ENCODE results near the gene AAMDC.
"Not testable (repeated sequence)": the region's sequence is repeated elsewhere in the genome, so short reads cannot be mapped to it uniquely, and the experiment has no call there.

Gene AAMDC

DNA sequence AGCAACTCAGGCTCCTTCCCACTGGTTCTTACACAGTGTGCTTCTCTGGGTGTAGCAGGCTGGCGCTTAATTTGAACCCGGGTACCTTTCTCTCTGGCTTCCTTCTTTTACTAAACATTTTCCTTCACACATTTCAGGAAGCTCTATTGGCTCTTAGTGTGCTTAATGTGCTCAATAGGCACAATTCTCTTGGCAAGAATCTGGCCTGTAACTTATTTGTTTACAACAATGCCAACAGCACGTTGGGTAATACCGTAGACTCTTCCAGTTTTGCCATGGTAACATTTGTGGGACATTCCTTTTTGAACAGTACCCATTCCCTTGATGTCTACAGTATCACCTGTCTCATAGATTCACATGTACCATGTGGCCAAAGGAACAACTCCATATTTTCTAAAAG is 47.8 kb downstream of the AAMDC start:
- Histone ChIP-seq H3K9me3 (ENCODE audit: low read length) (no peaks in the 10 kb centered on the region), H3K4me1 (ENCODE audit: insufficient read depth, low read length) (no peaks in the 10 kb centered on the region), H3K9ac (ENCODE audit: low read length) (no peak overlapping the region), H3K27ac (ENCODE audit: low read depth, low read length) (no peak overlapping the region), H3K4me3 (ENCODE audit: low read depth in 1 of 2, low read length in 2 of 2) (no peak overlapping the region), H3K36me3 (ENCODE audit: insufficient read depth, low read length) (peaks cover 16% of the 10 kb centered on the region), H3K27me3 (ENCODE audit: control insufficient read depth in 1 of 2, insufficient read depth in 2 of 2, low read length in 2 of 2) (no peaks in the 10 kb centered on the region)

DNA sequence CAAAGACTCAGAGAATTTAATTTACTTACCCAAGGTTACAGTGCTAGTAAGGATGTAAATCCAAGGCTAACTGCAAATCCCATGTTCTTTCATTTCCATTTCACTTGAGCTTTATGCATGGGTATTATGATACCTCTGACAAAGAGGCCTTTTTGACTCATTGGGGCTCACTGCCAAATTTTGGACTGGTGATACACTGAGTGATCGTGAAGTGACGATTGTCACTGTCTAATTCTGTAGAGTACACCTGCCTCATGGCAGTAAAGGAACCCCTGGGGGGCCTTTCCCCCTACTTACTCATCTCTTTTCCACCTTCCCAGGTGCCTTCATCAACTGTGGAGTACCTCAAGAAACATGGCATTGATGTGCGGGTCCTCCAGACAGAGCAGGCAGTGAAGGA is 50.9 kb downstream of the AAMDC start:
- no peak overlapping the region for H3K27ac ChIP-seq (ENCODE audit: low read depth, low read length)
- H3K4me1 ChIP-seq (ENCODE audit: insufficient read depth, low read length), result no peaks in the 10 kb centered on the region
- no peak overlapping the region for H3K9ac ChIP-seq (ENCODE audit: low read length)
- no peaks in the 10 kb centered on the region for H3K27me3 ChIP-seq (ENCODE audit: control insufficient read depth in 1 of 2, insufficient read depth in 2 of 2, low read length in 2 of 2)
- peaks cover 20% of the 10 kb centered on the region for H3K36me3 ChIP-seq (ENCODE audit: insufficient read depth, low read length)
- H3K4me3 ChIP-seq (ENCODE audit: low read depth in 1 of 2, low read length in 2 of 2), result no peak overlapping the region
- H3K9me3 ChIP-seq (ENCODE audit: low read length), result no peaks in the 10 kb centered on the region

DNA sequence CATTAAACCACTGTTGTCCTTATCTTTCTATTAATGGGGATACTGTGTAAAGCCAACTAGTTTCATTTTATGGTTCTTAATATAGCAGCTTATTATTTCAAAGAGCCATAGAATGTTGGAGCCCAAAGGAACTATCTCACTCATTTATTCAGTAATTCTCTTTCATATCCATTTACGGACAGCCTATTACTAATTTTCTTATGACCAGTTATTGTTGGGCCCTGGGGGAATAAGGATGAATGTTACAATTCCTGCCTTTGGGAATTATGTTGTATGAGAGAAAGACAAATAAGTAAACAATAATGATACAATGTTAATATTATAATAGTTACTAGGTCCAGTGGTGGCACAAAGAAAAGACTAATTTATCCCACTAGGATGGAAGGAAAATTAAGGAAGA is 52.4 kb downstream of the AAMDC start:
- H3K4me1 ChIP-seq (ENCODE audit: insufficient read depth, low read length), result no peaks in the 10 kb centered on the region
- no peaks in the 10 kb centered on the region for H3K9me3 ChIP-seq (ENCODE audit: low read length)
- no peak overlapping the region for H3K4me3 ChIP-seq (ENCODE audit: low read depth in 1 of 2, low read length in 2 of 2)
- H3K27ac ChIP-seq (ENCODE audit: low read depth, low read length), result no peak overlapping the region
- no peak overlapping the region for H3K9ac ChIP-seq (ENCODE audit: low read length)
- peaks cover 22% of the 10 kb centered on the region for H3K36me3 ChIP-seq (ENCODE audit: insufficient read depth, low read length)
- no peaks in the 10 kb centered on the region for H3K27me3 ChIP-seq (ENCODE audit: control insufficient read depth in 1 of 2, insufficient read depth in 2 of 2, low read length in 2 of 2)

DNA sequence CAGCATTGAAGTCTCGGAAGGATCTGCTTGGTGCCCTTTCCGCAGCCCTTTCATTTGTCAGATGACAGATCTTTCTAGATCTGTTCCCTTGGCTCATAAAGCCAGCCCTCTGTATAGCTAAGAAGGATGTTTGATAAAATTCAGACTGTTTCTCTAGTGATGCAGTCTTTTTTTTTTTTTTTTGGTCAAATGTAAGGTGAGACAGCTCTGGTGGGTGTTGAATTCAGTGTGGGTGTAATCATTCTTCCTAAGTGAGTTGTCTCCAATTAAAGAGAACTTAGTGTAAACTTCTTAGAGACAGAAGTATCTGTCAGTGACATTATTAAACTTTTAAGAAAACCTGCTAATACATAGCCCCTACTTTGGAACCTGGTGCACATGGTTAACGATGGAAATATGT is 53.3 kb downstream of the AAMDC start:
- Histone ChIP-seq H3K36me3 (ENCODE audit: insufficient read depth, low read length) (peaks cover 22% of the 10 kb centered on the region), H3K4me3 (ENCODE audit: low read depth in 1 of 2, low read length in 2 of 2) (no peak overlapping the region), H3K4me1 (ENCODE audit: insufficient read depth, low read length) (no peaks in the 10 kb centered on the region), H3K27ac (ENCODE audit: low read depth, low read length) (no peak overlapping the region), H3K9ac (ENCODE audit: low read length) (no peak overlapping the region), H3K9me3 (ENCODE audit: low read length) (no peaks in the 10 kb centered on the region), H3K27me3 (ENCODE audit: control insufficient read depth in 1 of 2, insufficient read depth in 2 of 2, low read length in 2 of 2) (no peaks in the 10 kb centered on the region)

DNA sequence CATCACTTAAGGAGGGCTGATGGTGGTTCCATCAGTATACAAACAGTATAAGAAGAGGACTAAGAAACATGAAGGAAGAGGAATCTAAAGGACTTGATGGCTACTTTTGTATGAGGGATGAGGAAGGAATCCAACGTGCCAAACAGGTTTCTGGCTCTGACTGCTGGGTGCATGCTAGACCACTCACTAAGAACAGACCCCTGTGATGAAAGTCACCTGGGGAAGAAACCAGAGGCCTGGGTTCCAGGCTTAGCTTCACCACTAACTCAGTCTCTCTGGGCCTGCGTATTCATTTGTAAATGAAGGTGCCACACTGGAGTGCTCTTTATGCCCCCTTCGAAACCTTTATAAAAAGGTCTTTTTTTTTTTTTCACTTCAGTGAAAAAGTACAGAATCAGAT is 55.1 kb downstream of the AAMDC start:
- no peaks in the 10 kb centered on the region for H3K9me3 ChIP-seq (ENCODE audit: low read length)
- H3K9ac ChIP-seq (ENCODE audit: low read length), result no peak overlapping the region
- no peaks in the 10 kb centered on the region for H3K27me3 ChIP-seq (ENCODE audit: control insufficient read depth in 1 of 2, insufficient read depth in 2 of 2, low read length in 2 of 2)
- no peak overlapping the region for H3K4me3 ChIP-seq (ENCODE audit: low read depth in 1 of 2, low read length in 2 of 2)
- no peak overlapping the region for H3K27ac ChIP-seq (ENCODE audit: low read depth, low read length)
- H3K36me3 ChIP-seq (ENCODE audit: insufficient read depth, low read length), result peaks cover 27% of the 10 kb centered on the region
- no peaks in the 10 kb centered on the region for H3K4me1 ChIP-seq (ENCODE audit: insufficient read depth, low read length)

DNA sequence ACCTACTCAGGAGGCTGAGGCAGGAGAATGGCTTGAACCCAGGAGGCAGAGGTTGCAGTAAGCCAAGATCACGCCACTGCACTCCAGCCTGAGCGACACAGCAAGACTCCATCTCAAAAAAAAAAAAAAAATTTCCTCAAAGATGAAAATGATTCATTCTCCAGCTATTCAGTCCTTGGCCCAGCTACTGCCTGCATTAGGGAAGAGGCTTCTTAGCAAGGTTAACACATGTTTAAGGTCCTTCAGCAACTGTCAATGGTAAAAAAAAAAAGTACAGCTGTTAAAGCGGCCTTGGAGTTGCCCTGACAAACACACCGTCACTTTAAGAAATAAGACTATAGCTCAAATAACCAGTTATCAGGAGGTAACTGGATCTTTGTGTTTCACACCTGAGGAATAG is 57.3 kb downstream of the AAMDC start:
- H3K27me3 ChIP-seq (ENCODE audit: control insufficient read depth in 1 of 2, insufficient read depth in 2 of 2, low read length in 2 of 2); H3K27ac ChIP-seq (ENCODE audit: low read depth, low read length): not testable (repeated sequence)
- peaks cover 31% of the 10 kb centered on the region for H3K36me3 ChIP-seq (ENCODE audit: insufficient read depth, low read length)

DNA sequence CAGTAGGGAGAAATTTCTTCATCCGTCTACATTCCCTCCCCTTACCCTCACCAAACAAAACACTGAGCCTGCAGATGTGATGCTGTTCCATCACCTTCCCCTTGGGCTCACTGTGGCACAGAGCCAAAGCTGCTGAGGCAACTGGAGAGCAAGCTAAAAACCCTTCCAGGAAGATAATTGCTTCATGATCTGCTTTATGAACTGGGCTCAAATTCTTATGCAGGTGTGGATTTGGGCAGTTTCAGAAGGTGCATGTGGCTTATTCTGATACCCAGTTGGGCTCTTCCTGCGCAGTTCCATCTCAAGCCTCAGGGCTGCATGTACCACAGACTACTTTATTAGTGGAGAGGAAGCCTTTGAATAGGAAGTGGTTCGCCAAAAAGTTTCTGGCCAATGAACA is 58.3 kb downstream of the AAMDC start:
- Histone ChIP-seq H3K9me3 (ENCODE audit: low read length) (no peaks in the 10 kb centered on the region), H3K4me3 (ENCODE audit: low read depth in 1 of 2, low read length in 2 of 2) (no peak overlapping the region), H3K36me3 (ENCODE audit: insufficient read depth, low read length) (peaks cover 39% of the 10 kb centered on the region), H3K27ac (ENCODE audit: low read depth, low read length) (no peak overlapping the region), H3K27me3 (ENCODE audit: control insufficient read depth in 1 of 2, insufficient read depth in 2 of 2, low read length in 2 of 2) (no peaks in the 10 kb centered on the region), H3K4me1 (ENCODE audit: insufficient read depth, low read length) (no peaks in the 10 kb centered on the region), H3K9ac (ENCODE audit: low read length) (no peak overlapping the region)

More for the DNA sequence above, 57.3 kb downstream of the AAMDC start:
- H3K4me1 ChIP-seq (ENCODE audit: insufficient read depth, low read length); H3K4me3 ChIP-seq (ENCODE audit: low read depth in 1 of 2, low read length in 2 of 2); H3K9me3 ChIP-seq (ENCODE audit: low read length); H3K9ac ChIP-seq (ENCODE audit: low read length): not testable (repeated sequence)

DNA sequence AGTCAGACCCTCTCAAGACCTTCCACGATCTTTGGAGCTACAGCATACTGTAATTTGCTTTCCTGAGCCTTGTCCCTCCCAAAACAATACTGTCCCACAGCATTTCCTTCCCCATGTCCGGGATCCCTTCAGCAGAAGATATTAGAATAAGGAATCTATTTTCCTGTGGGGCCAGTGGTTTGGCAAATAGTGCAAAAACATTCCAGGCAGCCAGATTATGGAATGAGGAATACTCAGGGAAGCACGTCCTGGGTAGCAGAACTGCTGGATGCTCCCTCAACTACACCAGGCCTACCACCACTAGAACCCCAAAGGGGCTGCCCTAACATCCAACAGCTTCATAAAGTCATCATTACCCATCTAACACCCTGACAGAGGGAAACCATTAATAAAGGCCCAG is 61.5 kb downstream of the AAMDC start:
- Histone ChIP-seq H3K9me3 (ENCODE audit: low read length) (no peaks in the 10 kb centered on the region), H3K36me3 (ENCODE audit: insufficient read depth, low read length) (peaks cover 40% of the 10 kb centered on the region), H3K27ac (ENCODE audit: low read depth, low read length) (no peak overlapping the region), H3K9ac (ENCODE audit: low read length) (no peak overlapping the region), H3K4me1 (ENCODE audit: insufficient read depth, low read length) (no peaks in the 10 kb centered on the region), H3K27me3 (ENCODE audit: control insufficient read depth in 1 of 2, insufficient read depth in 2 of 2, low read length in 2 of 2) (no peaks in the 10 kb centered on the region), H3K4me3 (ENCODE audit: low read depth in 1 of 2, low read length in 2 of 2) (no peak overlapping the region)

DNA sequence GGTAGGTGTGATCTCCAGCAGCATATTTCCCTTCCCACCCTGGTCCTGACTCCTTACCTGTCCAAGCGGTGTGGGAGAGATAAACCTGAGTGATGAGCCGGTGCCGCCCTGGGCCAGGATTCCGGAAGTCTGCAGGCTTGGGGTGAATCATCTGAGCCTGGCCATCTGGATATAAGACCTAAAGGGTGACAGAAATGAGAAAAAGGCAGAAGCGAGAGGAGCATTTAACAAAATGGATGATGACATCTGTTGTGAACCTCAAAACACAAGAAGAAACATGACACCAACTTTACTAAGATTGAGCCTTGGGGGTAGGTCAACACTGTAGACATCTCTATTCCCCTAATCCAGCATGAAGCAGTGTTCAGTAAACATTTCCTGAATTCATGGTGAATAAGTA is 62.8 kb downstream of the AAMDC start:
- no peaks in the 10 kb centered on the region for H3K9me3 ChIP-seq (ENCODE audit: low read length)
- H3K9ac ChIP-seq (ENCODE audit: low read length), result no peak overlapping the region
- H3K4me3 ChIP-seq (ENCODE audit: low read depth in 1 of 2, low read length in 2 of 2), result no peak overlapping the region
- no peak overlapping the region for H3K27ac ChIP-seq (ENCODE audit: low read depth, low read length)
- no peaks in the 10 kb centered on the region for H3K4me1 ChIP-seq (ENCODE audit: insufficient read depth, low read length)
- peaks cover 40% of the 10 kb centered on the region for H3K36me3 ChIP-seq (ENCODE audit: insufficient read depth, low read length)
- no peaks in the 10 kb centered on the region for H3K27me3 ChIP-seq (ENCODE audit: control insufficient read depth in 1 of 2, insufficient read depth in 2 of 2, low read length in 2 of 2)

DNA sequence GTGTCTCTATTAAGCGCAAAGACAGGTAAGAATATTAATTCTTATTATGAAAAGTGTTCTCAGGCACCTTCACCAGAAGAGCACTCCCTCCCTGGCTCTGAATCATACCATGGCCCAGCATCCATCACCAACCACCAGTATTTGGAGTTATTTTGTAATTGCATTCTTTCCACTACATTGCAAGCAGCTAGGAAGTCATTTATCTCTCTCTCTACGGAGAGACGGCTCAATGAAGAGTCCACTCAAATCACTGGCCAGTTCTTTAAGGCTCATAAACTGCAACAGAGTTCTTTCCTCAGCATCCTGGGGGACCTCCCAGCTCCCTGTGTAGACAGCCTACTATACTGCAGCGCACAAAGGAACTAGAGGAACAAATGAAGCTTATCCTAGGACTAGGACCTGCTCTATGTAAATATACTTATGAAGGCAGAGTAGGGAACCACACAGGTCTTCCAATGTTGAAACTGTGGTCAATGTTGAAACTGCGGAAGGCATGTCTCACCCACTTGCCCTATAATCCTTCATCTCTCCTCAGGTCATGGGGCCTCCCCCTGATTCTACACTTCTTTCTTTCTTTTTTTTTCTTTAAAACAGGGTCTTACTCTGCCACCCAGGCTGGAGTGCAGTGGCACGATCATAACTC is 63.4 kb downstream of the AAMDC start:
- Histone ChIP-seq H3K9me3 (ENCODE audit: low read length) (no peaks in the 10 kb centered on the region), H3K4me1 (ENCODE audit: insufficient read depth, low read length) (no peaks in the 10 kb centered on the region), H3K4me3 (ENCODE audit: low read depth in 1 of 2, low read length in 2 of 2) (no peak overlapping the region), H3K36me3 (ENCODE audit: insufficient read depth, low read length) (peaks cover 40% of the 10 kb centered on the region), H3K9ac (ENCODE audit: low read length) (no peak overlapping the region), H3K27me3 (ENCODE audit: control insufficient read depth in 1 of 2, insufficient read depth in 2 of 2, low read length in 2 of 2) (no peaks in the 10 kb centered on the region), H3K27ac (ENCODE audit: low read depth, low read length) (no peak overlapping the region)

DNA sequence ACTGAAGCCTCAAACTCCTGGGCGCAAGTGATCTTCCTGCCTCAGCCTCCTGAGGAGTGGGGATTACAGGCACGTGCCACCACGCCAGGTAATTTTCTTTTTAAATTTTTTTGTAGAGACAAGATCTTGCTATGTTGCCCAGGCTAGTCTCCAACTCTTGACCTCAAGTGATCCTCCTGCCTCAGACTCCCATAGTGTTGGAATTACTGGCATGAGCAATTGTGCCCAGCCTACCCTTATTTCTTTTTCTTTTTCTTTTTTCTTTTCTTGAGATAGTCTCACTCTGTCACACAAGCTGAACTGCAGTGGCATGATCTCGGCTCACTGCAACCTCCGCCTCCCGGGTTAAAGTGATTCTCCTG is 63.9 kb downstream of the AAMDC start:
- Histone ChIP-seq H3K9me3 (ENCODE audit: low read length) (no peaks in the 10 kb centered on the region), H3K27me3 (ENCODE audit: control insufficient read depth in 1 of 2, insufficient read depth in 2 of 2, low read length in 2 of 2) (no peaks in the 10 kb centered on the region), H3K4me3 (ENCODE audit: low read depth in 1 of 2, low read length in 2 of 2) (no peak overlapping the region), H3K36me3 (ENCODE audit: insufficient read depth, low read length) (peaks cover 41% of the 10 kb centered on the region), H3K9ac (ENCODE audit: low read length) (no peak overlapping the region), H3K4me1 (ENCODE audit: insufficient read depth, low read length) (no peaks in the 10 kb centered on the region), H3K27ac (ENCODE audit: low read depth, low read length) (no peak overlapping the region)

DNA sequence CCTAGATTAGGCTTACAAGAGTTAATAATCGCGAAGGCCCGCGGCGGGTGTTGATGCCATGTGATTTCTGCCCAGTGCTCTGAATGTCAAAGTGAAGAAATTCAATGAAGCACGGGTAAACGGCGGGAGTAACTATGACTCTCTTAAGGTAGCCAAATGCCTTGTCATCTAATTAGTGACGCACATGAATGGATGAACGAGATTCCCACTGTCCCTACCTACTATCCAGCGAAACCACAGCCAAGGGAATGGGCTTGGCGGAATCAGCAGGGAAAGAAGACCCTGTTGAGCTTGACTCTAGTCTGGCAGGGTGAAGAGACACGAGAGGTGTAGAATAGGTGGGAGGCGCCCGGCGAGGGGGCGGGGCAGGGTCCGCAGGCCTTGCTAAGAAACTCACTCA is 65.5 kb downstream of the AAMDC start:
- no peak overlapping the region for H3K9ac ChIP-seq (ENCODE audit: low read length)
- H3K9me3 ChIP-seq (ENCODE audit: low read length), result no peaks in the 10 kb centered on the region
- H3K27me3 ChIP-seq (ENCODE audit: control insufficient read depth in 1 of 2, insufficient read depth in 2 of 2, low read length in 2 of 2), result no peaks in the 10 kb centered on the region
- no peaks in the 10 kb centered on the region for H3K4me1 ChIP-seq (ENCODE audit: insufficient read depth, low read length)
- H3K36me3 ChIP-seq (ENCODE audit: insufficient read depth, low read length), result peaks cover 34% of the 10 kb centered on the region
- no peak overlapping the region for H3K27ac ChIP-seq (ENCODE audit: low read depth, low read length)
- no peak overlapping the region for H3K4me3 ChIP-seq (ENCODE audit: low read depth in 1 of 2, low read length in 2 of 2)

All from muscle layer of colon (tissue), 2 donors.